PC-9 (cell line): ENCODE measurements around the gene PLEKHA7. TPM values are rescaled to one million over a fixed set of nuclear protein-coding genes. Genes with fewer than 3 reads are reported as not detected.

Experiments used
- BruUV-seq: library from RNA; stranded (reverse); fragments of 400-500 nt; replicated peaks from 2 replicates; lab custom pipeline; 2021; lab: Mats Ljungman, UMichigan
- CTCF ChIA-PET: fragments of 300-600 bp; sonication (Branson Sonifier 250); formaldehyde crosslinking; loops from one replicate; lab custom pipeline; 2022; ENCODE audit warnings: antibody characterized with exemption; lab: Charles Lee
- POLR2A ChIA-PET: fragments of 300-600 bp; sonication (Branson Sonifier 250); formaldehyde crosslinking; loops from one replicate; lab custom pipeline; 2022; ENCODE audit warnings: antibody characterized with exemption; ENCODE audit not compliant: unreplicated experiment; lab: Charles Lee
- DNase-seq, 2 experiments: peaks; one replicate each; pipeline versions ENCODE4 v3.0.0 to v3.0.0-alpha.2; 2015 to 2022; ENCODE audit warnings: mixed read lengths in 1 of 2
- H2AFZ ChIP-seq: fragments of 200-600 bp; sonication (generic); 2 replicates; pipeline ENCODE4 v1.8.1; 2017; ENCODE audit warnings: antibody characterized with exemption
- H3F3A ChIP-seq: fragments of 200-600 bp; sonication (generic); 2 replicates; pipeline ENCODE4 v1.8.1; 2017; ENCODE audit warnings: antibody characterized with exemption, mild to moderate bottlenecking, low read depth; ENCODE audit not compliant: insufficient read depth
- H3K27ac ChIP-seq: fragments of 200-600 bp; sonication (generic); 2 replicates; pipeline ENCODE4 v1.6.1; 2016; ENCODE audit warnings: mixed run types
- H3K27me3 ChIP-seq: fragments of 200-600 bp; sonication (generic); 2 replicates; pipeline ENCODE4 v1.6.1; 2016; ENCODE audit warnings: low read depth, mixed run types; ENCODE audit not compliant: insufficient read depth
- H3K36me3 ChIP-seq: fragments of 200-600 bp; sonication (generic); 2 replicates; pipeline ENCODE4 v1.6.1; 2016; ENCODE audit warnings: low read depth, mixed run types
- H3K4me1 ChIP-seq: fragments of 200-600 bp; sonication (generic); replicated peaks from 2 replicates; pipeline ENCODE4 v1.6.1; 2016; ENCODE audit warnings: mixed run types; ENCODE audit not compliant: insufficient read depth
- H3K4me2 ChIP-seq: fragments of 200-600 bp; sonication (generic); 2 replicates; pipeline ENCODE4 v1.6.1; 2017; ENCODE audit warnings: mixed run types
- H3K4me3 ChIP-seq: fragments of 200-600 bp; sonication (generic); 2 replicates; pipeline ENCODE4 v1.6.1; 2016; ENCODE audit warnings: mixed run types
- H3K79me2 ChIP-seq: fragments of 200-600 bp; sonication (generic); 2 replicates; pipeline ENCODE4 v1.6.1; 2017; ENCODE audit warnings: low read depth, mixed run types
- H3K9me2 ChIP-seq: fragments of 200-600 bp; sonication (generic); 2 replicates; pipeline ENCODE4 v1.8.1; 2017; ENCODE audit warnings: mild to moderate bottlenecking; ENCODE audit not compliant: insufficient read depth
- H3K9me3 ChIP-seq: fragments of 200-600 bp; sonication (generic); 2 replicates; pipeline ENCODE4 v1.8.1; 2016; ENCODE audit warnings: low read depth; ENCODE audit not compliant: insufficient read depth
- H4K20me1 ChIP-seq: fragments of 200-600 bp; sonication (generic); 2 replicates; pipeline ENCODE4 v1.8.1; 2017; ENCODE audit not compliant: insufficient read depth
- EZH2 ChIP-seq: fragments of 200-600 bp; sonication (generic); IDR thresholded peaks from 2 replicates; pipeline ENCODE4 v1.8.0; 2017; ENCODE audit warnings: antibody characterized with exemption, low read depth
- intact Hi-C: fragments of 100-400 bp; cut with micrococcal nuclease; formaldehyde crosslinking; loops from one replicate; pipeline ENCODE4 v1.10.0; 2022; ENCODE audit not compliant: unreplicated experiment
- total RNA-seq: library from RNA; stranded (reverse); gene quantifications from 2 replicates; pipeline ENCODE4 v1.2.3, GENCODE V29; 2021
- TF ChIP-seq, protein P1 (sequence below): fragments of 200-600 bp; sonication (generic); conservative IDR thresholded peaks from 2 replicates; pipeline ENCODE4 v1.6.1; 2017; ENCODE audit warnings: mixed run types, antibody characterized with exemption, mild to moderate bottlenecking, moderate library complexity

Gene PLEKHA7
- total RNA-seq, 1 experiment from 2014 or later: 26.9 TPM

DNA sequence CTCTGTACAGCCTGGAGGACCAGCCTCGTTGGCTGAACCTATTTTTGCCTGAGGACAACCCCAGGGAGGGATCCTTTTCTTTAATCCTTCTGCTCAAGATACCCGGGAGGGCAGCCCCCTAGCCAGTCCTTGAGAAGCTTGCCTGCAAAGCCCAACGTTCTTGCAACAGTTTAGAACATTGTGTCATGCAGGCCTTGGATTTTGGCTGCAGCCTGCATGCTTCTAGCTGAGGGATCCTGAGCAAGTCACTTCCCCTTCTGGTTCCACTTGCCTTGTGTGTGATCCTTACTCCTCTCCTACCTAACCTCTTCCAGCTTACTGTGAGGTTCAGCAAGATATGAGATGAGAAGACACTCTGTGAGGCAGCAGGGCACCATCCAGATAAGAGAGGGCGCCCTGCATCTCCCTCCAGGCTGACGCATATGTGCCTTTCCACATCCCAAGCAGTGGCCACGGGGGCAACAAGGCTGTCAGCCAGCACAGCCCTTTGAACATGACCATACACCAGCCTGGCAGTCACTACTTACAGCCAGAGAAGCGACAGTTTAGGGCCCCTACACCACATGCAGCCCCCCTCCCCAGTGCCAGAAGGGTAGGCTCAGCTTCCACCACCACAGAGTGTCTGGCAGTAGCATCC is 199.7 kb downstream of the PLEKHA7 start:
- Histone ChIP-seq H3K4me1 (peaks cover 7% of the 10 kb centered on the region; the same call in 1 of the 2 replicates), H3K4me2 (no peak overlapping the region), H4K20me1 (no peaks in the 10 kb centered on the region), H3K36me3 (0 out of 2 replicates have a peak, but pooled peaks cover 3% of the 10 kb centered on the region), H3K27me3 (no peaks in the 10 kb centered on the region), H3F3A (no peaks in the 10 kb centered on the region), H3K9me3 (no peaks in the 10 kb centered on the region), H3K27ac (no peak overlapping the region), H3K9me2 (no peaks in the 10 kb centered on the region), H2AFZ (no peak overlapping the region), H3K4me3 (no peak overlapping the region), H3K79me2 (peaks cover 2% of the 10 kb centered on the region; the same call in 1 of the 2 replicates)
- no peak for TF ChIP-seq EZH2
- TF ChIP-seq, protein P1, sequence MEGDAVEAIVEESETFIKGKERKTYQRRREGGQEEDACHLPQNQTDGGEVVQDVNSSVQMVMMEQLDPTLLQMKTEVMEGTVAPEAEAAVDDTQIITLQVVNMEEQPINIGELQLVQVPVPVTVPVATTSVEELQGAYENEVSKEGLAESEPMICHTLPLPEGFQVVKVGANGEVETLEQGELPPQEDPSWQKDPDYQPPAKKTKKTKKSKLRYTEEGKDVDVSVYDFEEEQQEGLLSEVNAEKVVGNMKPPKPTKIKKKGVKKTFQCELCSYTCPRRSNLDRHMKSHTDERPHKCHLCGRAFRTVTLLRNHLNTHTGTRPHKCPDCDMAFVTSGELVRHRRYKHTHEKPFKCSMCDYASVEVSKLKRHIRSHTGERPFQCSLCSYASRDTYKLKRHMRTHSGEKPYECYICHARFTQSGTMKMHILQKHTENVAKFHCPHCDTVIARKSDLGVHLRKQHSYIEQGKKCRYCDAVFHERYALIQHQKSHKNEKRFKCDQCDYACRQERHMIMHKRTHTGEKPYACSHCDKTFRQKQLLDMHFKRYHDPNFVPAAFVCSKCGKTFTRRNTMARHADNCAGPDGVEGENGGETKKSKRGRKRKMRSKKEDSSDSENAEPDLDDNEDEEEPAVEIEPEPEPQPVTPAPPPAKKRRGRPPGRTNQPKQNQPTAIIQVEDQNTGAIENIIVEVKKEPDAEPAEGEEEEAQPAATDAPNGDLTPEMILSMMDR: no peak
- ChIA-PET CTCF (no interaction called here), POLR2A (no interaction called here)
- no TSS peak for BruUV-seq
- intact Hi-C loops: no loop called here
- DNase-seq: no peak

DNA sequence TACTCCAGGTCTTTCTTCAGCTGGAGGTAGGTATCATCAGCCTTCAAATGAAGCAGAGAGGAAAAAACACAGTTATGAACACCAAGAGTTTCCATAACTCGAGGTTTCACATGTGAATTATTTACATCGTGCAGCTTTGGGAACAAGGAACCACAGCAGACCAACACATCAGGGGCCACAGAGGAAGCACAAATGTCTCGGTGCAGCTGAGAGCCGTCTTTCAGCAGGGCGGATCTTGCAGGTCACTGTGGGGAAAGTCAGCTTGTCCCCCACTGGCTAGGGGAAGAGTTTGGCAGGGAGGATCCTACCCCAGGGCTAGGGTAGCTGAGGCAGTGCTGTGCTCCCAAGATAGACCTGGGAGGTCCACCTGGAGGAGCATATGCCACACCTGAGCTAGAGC is 201.1 kb downstream of the PLEKHA7 start:
- POLR2A ChIA-PET: no interaction called here
- Histone ChIP-seq H3K27ac (no peak overlapping the region), H3K9me3 (no peaks in the 10 kb centered on the region), H3F3A (no peaks in the 10 kb centered on the region; the same call in 1 of the 2 replicates), H3K79me2 (no peaks in the 10 kb centered on the region), H3K4me1 (peaks cover 2% of the 10 kb centered on the region), H2AFZ (no peak overlapping the region), H3K36me3 (0 out of 2 replicates have a peak, but pooled peaks cover 3% of the 10 kb centered on the region), H3K4me3 (no peak overlapping the region), H3K9me2 (no peaks in the 10 kb centered on the region), H3K27me3 (no peaks in the 10 kb centered on the region), H4K20me1 (no peaks in the 10 kb centered on the region), H3K4me2 (no peak overlapping the region)
- intact Hi-C loops: no loop called here
- no TSS peak for BruUV-seq
- CTCF ChIA-PET: no interaction called here
- TF ChIP-seq EZH2: no peak
- TF ChIP-seq, protein P1: no peak
- no peak for DNase-seq

DNA sequence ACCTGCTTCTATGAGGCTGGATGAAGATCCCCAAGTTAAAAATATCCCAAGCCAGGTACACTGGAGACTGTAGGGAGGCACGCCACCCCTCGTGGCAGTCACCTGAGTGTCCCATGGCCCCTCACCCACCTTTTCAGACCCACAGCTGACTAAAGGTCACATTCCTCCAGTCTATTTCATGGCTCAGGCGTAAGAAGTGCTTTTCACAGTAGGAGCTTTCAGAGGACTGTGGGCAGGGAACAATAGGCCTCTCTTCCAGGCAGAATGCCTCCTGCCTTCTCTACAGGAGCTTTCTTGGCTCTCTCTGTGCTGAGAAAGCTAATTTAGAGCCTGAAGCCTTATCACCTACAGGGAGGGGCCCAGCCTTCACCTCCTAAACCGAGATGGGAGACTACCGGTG is 201.9 kb downstream of the PLEKHA7 start:
- no peaks in the 10 kb centered on the region for H4K20me1 ChIP-seq
- H3K36me3 ChIP-seq: 0 out of 2 replicates have a peak, but pooled peaks cover 3% of the 10 kb centered on the region
- no peak for TF ChIP-seq EZH2
- TF ChIP-seq, protein P1: no peak
- H3K4me2 ChIP-seq: no peak overlapping the region
- H2AFZ ChIP-seq: no peak overlapping the region
- H3K9me3 ChIP-seq: no peaks in the 10 kb centered on the region
- no peak for DNase-seq
- CTCF ChIA-PET: interaction anchor here (1.9 kb wide), 1 partner anchor 8 kb away, joined by 5 read pairs; no protein-coding TSS in a partner anchor
- no peak overlapping the region for H3K27ac ChIP-seq
- no peaks in the 10 kb centered on the region for H3K9me2 ChIP-seq
- POLR2A ChIA-PET: no interaction called here
- H3K27me3 ChIP-seq: no peaks in the 10 kb centered on the region
- H3F3A ChIP-seq: peaks cover 6% of the 10 kb centered on the region
- H3K79me2 ChIP-seq: no peaks in the 10 kb centered on the region
- H3K4me3 ChIP-seq: no peak overlapping the region
- no TSS peak for BruUV-seq
- peaks cover 11% of the 10 kb centered on the region for H3K4me1 ChIP-seq
- intact Hi-C loops: no loop called here
